NT2/D1 (cell line): ENCODE data around the gene MICAL2.

ENCODE experiments used
- DNase-seq: peaks from one replicate; pipeline ENCODE4 v3.0.0-alpha.2; 2011; ENCODE audit warnings: low read depth, low spot score
- H3K27me3 ChIP-seq: 2 replicates; pipeline ENCODE4 v1.6.0; 2011; ENCODE audit warnings: mild to moderate bottlenecking; ENCODE audit not compliant: insufficient read length, insufficient read depth
- H3K36me3 ChIP-seq: 2 replicates; pipeline ENCODE4 v1.6.1; 2011; ENCODE audit warnings: mild to moderate bottlenecking, low read length, mixed read lengths; ENCODE audit not compliant: insufficient read depth, insufficient read length
- H3K4me1 ChIP-seq: 2 replicates; pipeline ENCODE4 v1.5.1; 2011; ENCODE audit not compliant: insufficient read depth, insufficient read length
- H3K4me3 ChIP-seq: 2 replicates; pipeline ENCODE4 v1.5.1; 2011; ENCODE audit warnings: low read depth; ENCODE audit not compliant: insufficient read length
- H3K9ac ChIP-seq: 2 replicates; pipeline ENCODE4 v1.6.0; 2011; ENCODE audit warnings: low read depth; ENCODE audit not compliant: insufficient read length
- H3K9me3 ChIP-seq: 2 replicates; pipeline ENCODE4 v1.5.1; 2011; ENCODE audit warnings: mild to moderate bottlenecking, low read length; ENCODE audit not compliant: insufficient read depth
- SUZ12 ChIP-seq: IDR thresholded peaks from 2 replicates; pipeline ENCODE4 v1.6.1; 2011; ENCODE audit not compliant: insufficient read length, insufficient read depth; ENCODE audit errors: extremely low read depth
- YY1 ChIP-seq: IDR thresholded peaks from 2 replicates; pipeline ENCODE4 v1.6.1; 2011; ENCODE audit not compliant: insufficient read length, insufficient read depth
- ZNF274 ChIP-seq: IDR thresholded peaks from 2 replicates; pipeline ENCODE4 v1.6.1; 2011; ENCODE audit warnings: mild to moderate bottlenecking, low read depth, low read length

MICAL2 gene

GRCh38 chr11:12156301-12157140 is 46.1 kb downstream of the MICAL2 start:
- Histone ChIP-seq H3K9ac (no peak overlapping the region), H3K4me1 (peaks cover 4% of the 10 kb centered on the region)
- DNase-seq, result no peak

GRCh38 chr11:12157241-12157661 is 46.9 kb downstream of the MICAL2 start:
- Histone ChIP-seq H3K4me3 (no peak overlapping the region), H3K9ac (no peak overlapping the region), H3K27me3 (no peaks in the 10 kb centered on the region), H3K36me3 (peaks cover 9% of the 10 kb centered on the region), H3K4me1 (peaks cover 4% of the 10 kb centered on the region), H3K9me3 (no peaks in the 10 kb centered on the region)
- no peak for DNase-seq
- TF ChIP-seq ZNF274 (no peak), YY1 (no peak), SUZ12 (no peak)

More at GRCh38 chr11:12156301-12157140, 46.1 kb downstream of the MICAL2 start:
- Histone ChIP-seq H3K36me3 (peaks cover 6% of the 10 kb centered on the region), H3K27me3 (no peaks in the 10 kb centered on the region), H3K9me3 (no peaks in the 10 kb centered on the region), H3K4me3 (no peak overlapping the region)
- TF ChIP-seq YY1, result no peak
- TF ChIP-seq ZNF274, result no peak
- no peak for TF ChIP-seq SUZ12

- peaks cover 10% of the 10 kb centered on the region for H3K4me1 ChIP-seq
- TF ChIP-seq SUZ12 (no peak), ZNF274 (no peak), YY1 (no peak)
- H3K36me3 ChIP-seq, result peaks cover 12% of the 10 kb centered on the region
- no peaks in the 10 kb centered on the region for H3K9me3 ChIP-seq
- H3K9ac ChIP-seq, result no peak overlapping the region
- no peaks in the 10 kb centered on the region for H3K27me3 ChIP-seq
- no peak for DNase-seq
- no peak overlapping the region for H3K4me3 ChIP-seq
These were observed 48.5 kb downstream of the MICAL2 start for GRCh38 chr11:12158909-12159308.

GRCh38 chr11:12159351-12160099 is 49.1 kb downstream of the MICAL2 start:
- TF ChIP-seq SUZ12, result no peak
- no peak for TF ChIP-seq YY1
- TF ChIP-seq ZNF274, result no peak
- Histone ChIP-seq H3K4me1 (peaks cover 10% of the 10 kb centered on the region), H3K9me3 (no peaks in the 10 kb centered on the region), H3K27me3 (no peaks in the 10 kb centered on the region), H3K36me3 (peaks cover 9% of the 10 kb centered on the region), H3K4me3 (no peak overlapping the region), H3K9ac (no peak overlapping the region)
- no peak for DNase-seq

- Histone ChIP-seq H3K27me3 (no peaks in the 10 kb centered on the region), H3K4me3 (no peak overlapping the region), H3K36me3 (peaks cover 11% of the 10 kb centered on the region), H3K4me1 (peaks cover 10% of the 10 kb centered on the region), H3K9me3 (no peaks in the 10 kb centered on the region), H3K9ac (no peak overlapping the region)
- DNase-seq, result no peak
- TF ChIP-seq YY1, result no peak
These were observed 49.8 kb downstream of the MICAL2 start for GRCh38 chr11:12160231-12160630.

- Histone ChIP-seq H3K9me3 (no peaks in the 10 kb centered on the region), H3K9ac (no peak overlapping the region), H3K4me1 (peaks cover 10% of the 10 kb centered on the region), H3K4me3 (no peak overlapping the region), H3K36me3 (peaks cover 12% of the 10 kb centered on the region), H3K27me3 (no peaks in the 10 kb centered on the region)
- DNase-seq, result no peak
- TF ChIP-seq SUZ12, result no peak
- no peak for TF ChIP-seq ZNF274
- TF ChIP-seq YY1, result no peak
These were observed 50.3 kb downstream of the MICAL2 start for GRCh38 chr11:12160680-12161079.

- Histone ChIP-seq H3K9me3 (no peaks in the 10 kb centered on the region), H3K27me3 (no peaks in the 10 kb centered on the region), H3K4me1 (peaks cover 10% of the 10 kb centered on the region), H3K36me3 (peaks cover 12% of the 10 kb centered on the region), H3K9ac (no peak overlapping the region), H3K4me3 (no peak overlapping the region)
- DNase-seq, result no peak
- no peak for TF ChIP-seq SUZ12
- no peak for TF ChIP-seq YY1
- TF ChIP-seq ZNF274, result no peak
These were observed 50.7 kb downstream of the MICAL2 start for GRCh38 chr11:12161137-12161536.
